ENCODE data around the gene PCDHGB7.
"Not testable (repeated sequence)": the region's sequence is repeated elsewhere in the genome, so short reads cannot be mapped to it uniquely, and the experiment has no call there.

Gene PCDHGB7

GRCh38 chr5:141430332-141431113, 13.0 kb downstream of the PCDHGB7 start, which contains the start of gene PCDHGA12:
TSS of gene PCDHGA12 (plus strand) at chr5:141430507. CDS start at chr5:141430760, 253 bp downstream.
- DNase-seq = no peak

GRCh38 chr5:141431286-141431685, 13.8 kb downstream of the PCDHGB7 start:
- no peak for DNase-seq

- DNase-seq = not testable (repeated sequence)
Measured at GRCh38 chr5:141432308-141432707, 14.8 kb downstream of the PCDHGB7 start.

GRCh38 chr5:141432726-141433125, 15.2 kb downstream of the PCDHGB7 start:
- DNase-seq = not testable (repeated sequence)

- DNase-seq = no peak
Measured at GRCh38 chr5:141434006-141434405, 16.5 kb downstream of the PCDHGB7 start.

- DNase-seq = no peak
Measured at GRCh38 chr5:141437221-141437620, 19.7 kb downstream of the PCDHGB7 start.

GRCh38 chr5:141439411-141440141, 22.1 kb downstream of the PCDHGB7 start:
- no peak for DNase-seq

- no peak for DNase-seq
Measured at GRCh38 chr5:141440341-141440740, 22.9 kb downstream of the PCDHGB7 start.

GRCh38 chr5:141441571-141442170, 24.2 kb downstream of the PCDHGB7 start:
- no peak for DNase-seq

- no peak for DNase-seq
Measured at GRCh38 chr5:141465351-141465750, 47.9 kb downstream of the PCDHGB7 start.

All from stimulated activated CD4-positive, alpha-beta T cell treated with anti-CD3 and anti-CD28 coated beads, Interleukin-12 subunit alpha, Interleukin-12 subunit beta, amount 100 ng/mL, for 4 hours (primary cell).